ENCODE data around the gene CACNA1E.

GRCh38 chr1:181772714-181773113 lies 289.4 kb downstream of the CACNA1E start:
- TF ChIP-seq SIN3A (IDR thresholded peaks at IDR 0.05; ENCODE audit: borderline replicate concordance, insufficient read depth, low read length) (no peak), REST (IDR thresholded peaks at IDR 0.05; ENCODE audit: insufficient read depth in 1 of 2, low read depth in 2 of 2, low read length in 2 of 2) (no peak), TAF1 (IDR thresholded peaks at IDR 0.05; ENCODE audit: borderline replicate concordance, insufficient read depth, low read length) (no peak), POLR2AphosphoS5 (IDR thresholded peaks at IDR 0.05; ENCODE audit: low read depth, low read length) (no peak)

Measured in PFSK-1 (cell line).